Mesodermal cell (in vitro differentiated cells): ENCODE results near the gene RTN3.

Experiments used
- H3K27ac ChIP-seq: 2 replicates; pipeline ENCODE4 v1.7.0; 2013; ENCODE audit warnings: mild to moderate bottlenecking, low read depth, low read length, moderate library complexity; ENCODE audit not compliant: severe bottlenecking
- H3K36me3 ChIP-seq: 2 replicates; pipeline ENCODE4 v1.7.1; 2013; ENCODE audit warnings: mild to moderate bottlenecking, low read length, moderate library complexity; ENCODE audit not compliant: control insufficient read depth, insufficient read depth
- H3K4me1 ChIP-seq: one replicate; pipeline ENCODE4 v1.7.1; 2013; ENCODE audit warnings: mild to moderate bottlenecking, low read length; ENCODE audit not compliant: insufficient read depth, control insufficient read depth, poor library complexity, severe bottlenecking
- H3K4me3 ChIP-seq: 2 replicates; pipeline ENCODE4 v1.7.0; 2013; ENCODE audit warnings: low read length, control low read depth, mild to moderate bottlenecking; ENCODE audit not compliant: insufficient read depth, poor library complexity, severe bottlenecking; ENCODE audit errors: extremely low read depth
- H3K9me3 ChIP-seq: 2 replicates; pipeline ENCODE4 v1.7.1; 2013; ENCODE audit warnings: mild to moderate bottlenecking, low read length, moderate library complexity; ENCODE audit not compliant: control insufficient read depth
- WGBS, 2 experiments: methylation state at CpG; one replicate each; pipeline ENCODE4 v1.1.5; 2013; ENCODE audit warnings: missing lambda C conversion rate in 2 of 2; ENCODE audit not compliant: insufficient coverage in 2 of 2; 5-methylcytosine and 5-hydroxymethylcytosine counted together

RTN3 gene

DNA sequence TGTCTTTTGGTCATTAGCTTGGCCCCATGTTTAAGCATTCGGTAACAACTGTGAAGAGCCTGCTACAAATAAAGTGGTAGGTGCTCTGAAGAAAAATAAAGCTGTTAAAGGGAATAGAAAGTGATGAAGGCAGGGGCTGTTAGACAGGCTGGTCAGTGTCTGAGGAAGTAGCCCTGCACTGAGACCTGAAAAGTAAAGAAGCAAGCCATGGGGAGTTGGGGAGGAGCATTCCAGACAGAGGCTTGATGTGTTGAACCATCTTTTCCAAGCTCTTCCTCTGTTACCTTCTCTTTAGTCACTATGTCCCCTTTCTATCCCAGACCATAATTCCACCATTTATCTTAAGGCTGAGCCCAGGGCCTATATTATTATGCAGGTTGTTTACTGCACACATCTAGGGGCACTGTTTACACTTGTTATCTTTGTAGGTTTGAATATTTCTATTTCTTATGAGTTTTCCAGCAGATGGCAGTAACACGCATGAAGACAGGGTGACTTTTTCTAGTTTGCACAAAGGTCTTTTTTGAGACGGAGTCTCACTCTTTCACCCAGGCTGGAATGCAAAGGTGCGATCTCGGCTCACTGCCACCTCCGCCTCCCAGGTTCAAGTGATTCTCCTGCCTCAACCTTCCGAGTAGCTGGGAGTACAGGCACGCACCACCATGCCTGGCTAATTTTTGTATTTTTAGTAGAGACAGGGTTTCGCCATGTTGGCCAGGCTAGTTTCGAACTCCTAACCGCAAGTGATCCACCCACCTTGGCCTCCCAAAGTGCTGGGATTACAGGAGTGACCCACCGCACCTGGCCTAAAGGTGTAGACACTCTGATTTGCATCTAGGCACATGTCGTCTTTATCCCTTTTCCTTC is 64.2 kb downstream of the RTN3 start:
- no peaks in the 10 kb centered on the region for H3K9me3 ChIP-seq
- H3K4me1 ChIP-seq = no peaks in the 10 kb centered on the region
- WGBS, 2 experiments = 93 to 96% methylated on average over 12 to 13 of the region's 13 CpGs
- H3K4me3 ChIP-seq = no peak overlapping the region
- no peak overlapping the region for H3K27ac ChIP-seq
- H3K36me3 ChIP-seq = peaks cover 7% of the 10 kb centered on the region

DNA sequence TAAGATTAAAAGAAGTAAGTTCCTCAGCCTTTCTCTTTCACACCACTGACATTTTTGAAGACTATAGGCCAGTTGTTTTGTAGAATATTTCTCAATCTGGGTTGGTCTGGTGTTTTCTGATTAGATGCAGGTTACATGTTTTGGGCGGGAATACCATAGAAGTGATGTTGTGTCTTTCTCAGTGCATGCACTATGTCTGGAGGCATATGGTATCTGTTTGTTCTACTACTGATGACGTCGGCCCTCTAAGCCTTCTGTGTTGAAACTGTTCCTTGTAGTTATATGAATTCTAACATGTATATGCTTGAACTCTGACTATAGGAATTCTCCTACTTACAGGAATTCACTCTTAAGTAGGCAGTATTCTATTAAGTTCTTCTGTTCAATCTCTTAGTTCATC is 65.7 kb downstream of the RTN3 start:
- Histone ChIP-seq H3K27ac (no peak overlapping the region), H3K4me1 (no peaks in the 10 kb centered on the region), H3K4me3 (no peak overlapping the region), H3K36me3 (peaks cover 20% of the 10 kb centered on the region), H3K9me3 (no peaks in the 10 kb centered on the region)
- 100% methylated on average over 1 of the region's 3 CpGs for WGBS, 2 experiments

DNA sequence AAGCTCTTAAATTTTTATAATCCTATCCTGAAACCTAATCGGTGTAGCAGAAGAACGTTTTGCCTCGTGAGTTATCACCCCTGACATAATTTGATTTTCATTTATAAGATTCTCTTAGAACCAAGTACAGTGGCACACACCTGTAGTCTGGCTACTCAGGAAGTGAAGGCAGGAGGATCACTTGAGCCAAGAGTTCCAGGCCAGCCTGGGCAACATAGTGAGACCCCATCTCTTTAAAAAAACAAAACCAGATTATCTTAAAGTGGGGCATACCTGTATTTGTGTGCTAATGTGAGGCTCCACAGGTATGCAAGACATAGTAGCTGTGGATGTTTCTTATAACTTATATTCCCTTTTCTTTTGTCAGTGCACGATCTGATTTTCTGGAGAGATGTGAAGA is 68.3 kb downstream of the RTN3 start:
- no peaks in the 10 kb centered on the region for H3K4me1 ChIP-seq
- H3K27ac ChIP-seq = no peak overlapping the region
- no peaks in the 10 kb centered on the region for H3K9me3 ChIP-seq
- H3K4me3 ChIP-seq = no peak overlapping the region
- WGBS, 2 experiments = 96% methylated on average over 3 of the region's 4 CpGs; no CpG with 5 or more reads in 1 of the 2 experiments
- peaks cover 39% of the 10 kb centered on the region for H3K36me3 ChIP-seq

DNA sequence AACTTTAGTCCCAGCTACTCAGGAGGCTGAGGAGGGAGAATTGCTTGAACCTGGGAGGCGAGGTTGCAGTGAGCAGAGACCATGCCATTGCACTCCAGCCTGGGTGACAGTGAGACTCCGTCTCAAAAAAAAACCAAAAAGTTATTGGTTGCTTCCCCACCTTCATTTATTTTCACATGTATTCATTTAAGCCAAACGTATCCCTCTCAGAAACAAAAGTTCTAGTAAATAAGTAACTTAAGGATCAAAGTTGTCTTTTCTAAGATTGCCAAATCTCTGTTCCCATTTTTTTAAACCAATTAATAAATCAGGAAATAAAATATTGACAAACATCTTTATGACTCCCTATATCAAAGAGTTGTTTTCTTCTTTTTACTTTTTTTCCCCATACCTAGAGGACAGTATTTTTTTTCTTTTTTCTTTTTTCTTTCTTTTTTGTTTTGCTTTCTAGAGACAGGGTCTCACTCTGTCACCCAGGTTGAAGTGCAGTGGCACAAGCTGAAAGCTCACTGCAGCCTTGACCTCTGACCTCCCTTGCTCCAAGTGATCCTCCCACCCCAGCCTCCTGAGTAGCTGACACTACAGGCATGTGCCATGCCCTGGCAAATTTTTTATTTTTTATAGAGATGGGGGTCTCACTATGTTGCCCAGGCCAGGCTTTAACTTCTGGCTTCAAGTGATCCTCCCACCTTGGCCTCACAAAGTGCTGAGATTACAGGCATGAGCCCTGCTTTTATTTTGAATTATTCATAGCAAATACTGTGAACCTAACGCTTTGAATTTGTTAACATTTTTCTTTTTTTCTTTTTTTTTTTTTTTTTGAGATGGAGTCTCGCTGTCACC is 75.8 kb downstream of the RTN3 start:
- no peaks in the 10 kb centered on the region for H3K9me3 ChIP-seq
- H3K4me1 ChIP-seq = peaks cover 11% of the 10 kb centered on the region
- no peak overlapping the region for H3K4me3 ChIP-seq
- H3K27ac ChIP-seq = no peak overlapping the region
- 94 to 96% methylated on average over 3 of the region's 5 CpGs for WGBS, 2 experiments
- peaks cover 66% of the 10 kb centered on the region for H3K36me3 ChIP-seq

DNA sequence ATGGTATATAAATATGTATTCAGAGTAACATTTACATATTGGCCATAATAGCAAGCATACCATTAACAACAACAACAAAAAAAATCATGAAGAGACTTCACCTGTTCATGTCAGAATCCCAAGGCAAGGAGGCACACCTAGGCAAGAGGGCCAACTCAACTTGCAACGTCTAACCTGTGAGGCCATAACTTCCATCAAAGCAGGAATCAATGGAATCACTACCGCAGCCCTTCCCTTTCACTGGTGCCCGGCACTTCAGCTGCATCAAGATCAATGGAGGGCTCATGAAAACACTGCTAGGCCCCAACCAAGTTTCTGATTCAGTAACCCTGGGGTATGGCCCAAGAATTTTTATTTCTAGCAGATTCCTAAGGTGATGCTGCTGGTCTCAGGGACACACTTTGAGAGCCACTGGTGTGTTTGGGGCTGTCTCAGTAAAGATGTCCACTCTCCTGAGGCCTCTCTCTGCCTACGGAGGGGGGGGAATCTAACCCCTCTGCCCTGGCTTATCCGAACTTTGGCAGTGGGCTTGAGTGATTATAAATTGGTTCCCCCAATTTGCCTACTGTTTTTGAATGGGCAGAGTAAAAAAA is 79.3 kb downstream of the RTN3 start:
- no peak overlapping the region for H3K4me3 ChIP-seq
- no peak overlapping the region for H3K27ac ChIP-seq
- no peaks in the 10 kb centered on the region for H3K9me3 ChIP-seq
- peaks cover 66% of the 10 kb centered on the region for H3K36me3 ChIP-seq
- WGBS, 2 experiments = 57 to 71% methylated on average over 5 of the region's 5 CpGs
- peaks cover 37% of the 10 kb centered on the region for H3K4me1 ChIP-seq

DNA sequence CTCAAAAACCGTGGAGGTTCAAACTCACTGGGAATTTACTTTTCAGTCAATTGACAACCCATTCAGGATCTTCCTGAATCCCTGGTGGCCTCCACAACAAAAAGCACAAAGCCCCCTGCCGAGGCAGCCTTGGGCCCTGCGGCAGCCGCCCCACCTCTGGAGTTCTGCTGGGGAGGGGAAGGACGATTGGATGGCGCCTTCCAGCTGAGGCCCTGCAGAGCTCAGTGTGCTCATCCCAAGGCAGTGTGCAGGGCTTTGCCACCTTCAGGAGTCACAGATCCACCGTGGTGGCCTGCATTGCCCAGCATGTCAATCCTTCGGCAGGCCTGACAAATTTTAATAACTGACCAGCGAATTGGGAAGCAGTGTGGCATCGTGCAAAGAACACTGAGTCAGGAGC is 79.9 kb downstream of the RTN3 start:
- 23 to 25% methylated on average over 9 to 10 of the region's 10 CpGs for WGBS, 2 experiments
- Histone ChIP-seq H3K27ac (no peak overlapping the region), H3K4me3 (no peak overlapping the region), H3K36me3 (peaks cover 67% of the 10 kb centered on the region), H3K9me3 (no peaks in the 10 kb centered on the region), H3K4me1 (peaks cover 43% of the 10 kb centered on the region)

DNA sequence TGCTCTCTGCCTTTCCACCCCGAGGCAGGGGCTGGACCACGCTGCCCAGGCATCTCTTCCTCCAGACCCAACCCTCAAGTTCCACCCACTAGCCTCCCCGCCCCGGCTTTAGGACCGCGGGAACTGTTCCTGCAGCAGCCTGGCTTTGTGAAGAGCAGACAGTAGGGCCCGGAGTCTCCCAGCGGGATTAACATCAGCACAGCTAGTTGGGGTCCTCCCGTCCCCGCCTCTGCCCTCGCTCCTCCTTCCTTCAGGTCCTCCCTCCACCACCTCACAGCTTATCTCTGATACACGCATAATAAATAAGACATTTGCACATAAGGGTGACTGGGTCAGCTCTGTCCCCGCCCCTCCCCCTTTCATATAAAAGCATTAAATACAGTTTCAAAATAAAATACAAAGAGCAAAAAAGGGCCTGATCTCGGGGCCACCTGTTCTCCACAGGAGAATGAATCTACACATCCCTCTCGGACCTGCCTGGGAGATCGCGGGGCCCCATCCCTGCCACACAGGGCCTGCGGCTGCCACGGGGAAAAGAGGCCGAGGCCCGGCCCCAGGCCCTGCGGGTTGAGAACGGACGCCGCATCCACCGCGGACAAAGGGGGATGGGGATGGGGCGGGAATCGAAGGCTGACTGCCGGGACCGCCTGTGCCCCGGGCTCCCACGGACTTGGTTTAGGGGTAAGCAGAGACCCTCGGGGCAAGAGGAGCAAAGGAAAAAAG is 80.8 kb downstream of the RTN3 start:
- H3K4me3 ChIP-seq = peak overlapping the region; percentile 40

DNA sequence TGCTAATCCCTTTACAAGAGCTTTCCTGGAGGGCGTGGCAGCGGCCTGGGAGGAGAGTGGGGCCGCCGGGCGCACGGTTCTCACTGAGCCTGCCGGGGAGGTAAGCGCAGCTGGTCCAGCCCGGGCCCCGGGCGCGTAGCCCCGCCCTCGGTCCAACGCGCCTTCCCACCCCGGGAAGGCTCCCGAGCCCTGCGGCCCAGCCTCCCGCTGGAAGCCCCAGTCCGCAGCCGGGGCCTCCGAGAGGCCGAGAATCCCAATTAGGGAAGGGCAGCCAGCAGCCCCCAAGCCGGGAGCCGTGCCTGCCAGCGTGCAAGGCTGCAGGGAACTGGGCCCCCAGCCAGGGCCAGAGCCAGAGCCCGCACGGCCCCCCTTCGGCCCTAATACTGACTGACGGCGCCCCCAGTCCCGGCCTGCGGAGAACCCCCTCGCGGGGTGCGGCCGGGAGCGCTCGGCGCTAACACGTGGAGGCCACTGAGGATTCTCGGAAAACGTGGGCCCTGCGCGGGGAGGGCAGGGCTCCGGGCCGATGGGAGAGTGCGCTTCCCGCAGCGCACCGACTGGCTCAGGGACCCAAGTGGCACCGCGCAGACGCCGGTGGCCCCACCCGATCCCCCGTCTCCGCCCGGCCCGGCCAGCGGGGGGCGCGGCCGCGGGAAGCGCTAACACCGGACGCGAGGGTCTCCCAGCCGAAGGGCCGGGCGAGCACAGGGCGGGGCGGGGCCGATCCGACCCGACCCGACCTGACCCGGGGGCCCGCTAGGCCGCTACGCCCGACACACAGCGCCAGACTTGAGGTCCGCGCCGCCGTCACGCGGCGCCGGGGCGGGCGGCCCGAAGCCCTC is 81.6 kb downstream of the RTN3 start:
- Histone ChIP-seq H3K27ac (peak overlapping the region; percentile 41), H3K9me3 (no peaks in the 10 kb centered on the region), H3K4me3 (peak overlapping the region; percentile 40), H3K36me3 (peaks cover 64% of the 10 kb centered on the region), H3K4me1 (peaks cover 50% of the 10 kb centered on the region)
- WGBS, 2 experiments = 3 to 4% methylated on average over 71 to 86 of the region's 96 CpGs

More for the DNA sequence above, 80.8 kb downstream of the RTN3 start:
- 4 to 5% methylated on average over 25 to 33 of the region's 34 CpGs for WGBS, 2 experiments
- H3K36me3 ChIP-seq = peaks cover 71% of the 10 kb centered on the region
- H3K9me3 ChIP-seq = no peaks in the 10 kb centered on the region
- peak overlapping the region; percentile 0 for H3K27ac ChIP-seq
- peaks cover 50% of the 10 kb centered on the region for H3K4me1 ChIP-seq

DNA sequence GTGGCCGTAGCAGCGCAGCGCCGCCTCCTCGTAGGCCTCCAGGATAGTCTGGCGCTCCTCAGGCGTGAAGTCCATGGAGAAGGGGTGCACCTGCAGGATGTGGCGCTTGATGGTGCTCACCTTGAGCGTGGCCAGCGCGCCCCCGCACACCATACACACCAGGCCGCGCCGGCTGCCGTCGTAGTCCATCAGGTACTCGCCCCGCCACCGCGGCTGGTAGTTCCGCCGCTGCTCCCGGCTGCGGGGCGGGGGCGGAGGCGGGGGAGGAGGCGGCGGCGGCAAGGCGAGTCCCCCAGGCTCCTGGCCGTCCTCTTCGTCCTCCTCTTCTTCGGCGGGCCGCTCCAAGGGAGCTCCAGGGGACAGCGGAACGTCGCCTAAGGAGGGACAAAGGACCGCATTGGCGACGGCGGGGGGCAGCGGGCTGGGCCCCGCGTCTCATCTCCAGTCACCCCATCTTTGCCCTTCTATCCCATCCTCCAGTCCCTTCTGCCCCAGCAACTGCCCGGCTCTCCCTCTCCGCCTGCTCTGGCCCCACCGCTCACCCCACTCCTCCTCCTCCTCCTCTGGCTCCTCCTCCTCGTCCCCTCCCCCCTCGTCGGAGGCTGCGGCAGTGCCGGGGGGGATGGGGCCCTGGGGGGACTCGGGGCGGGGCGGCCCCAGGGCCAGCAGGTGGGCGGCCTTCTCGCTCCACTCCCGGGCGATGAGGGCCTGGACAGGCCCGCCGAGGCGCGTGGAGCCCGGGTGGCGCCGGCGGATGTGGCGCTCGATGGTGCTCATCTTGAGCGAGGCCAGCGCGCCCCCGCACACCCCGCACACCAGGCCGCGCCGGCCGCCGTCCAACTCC is 82.4 kb downstream of the RTN3 start:
- peaks cover 57% of the 10 kb centered on the region for H3K36me3 ChIP-seq
- no peaks in the 10 kb centered on the region for H3K9me3 ChIP-seq
- peak overlapping the region; percentile 40 for H3K4me3 ChIP-seq
- H3K27ac ChIP-seq = peak overlapping the region; percentile 41
- 4 to 10% methylated on average over 42 to 62 of the region's 82 CpGs for WGBS, 2 experiments
- peaks cover 50% of the 10 kb centered on the region for H3K4me1 ChIP-seq
